Measurements from ENCODE around the gene PAN2.

DNA sequence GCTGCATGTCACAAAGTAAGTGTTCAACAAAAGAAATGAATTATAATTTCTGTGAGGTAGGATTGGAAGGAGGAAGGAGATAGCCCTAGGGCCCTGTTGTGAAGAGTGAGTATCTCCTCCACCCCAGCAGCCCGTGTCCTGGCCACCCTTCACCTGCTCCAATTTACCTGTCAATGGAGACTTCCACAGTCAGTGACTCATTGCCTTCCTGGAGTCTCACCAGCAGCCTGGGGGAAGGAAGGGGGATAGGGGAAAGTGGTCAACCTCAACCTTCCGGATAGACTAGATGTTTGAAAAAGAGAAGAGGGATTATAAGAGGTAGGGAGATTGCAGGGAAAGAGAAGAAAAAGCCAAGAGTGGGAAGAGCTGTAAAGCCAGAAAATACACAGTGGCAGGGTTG lies 16.9 kb upstream of the PAN2 start:
- TF ChIP-seq, protein P1, sequence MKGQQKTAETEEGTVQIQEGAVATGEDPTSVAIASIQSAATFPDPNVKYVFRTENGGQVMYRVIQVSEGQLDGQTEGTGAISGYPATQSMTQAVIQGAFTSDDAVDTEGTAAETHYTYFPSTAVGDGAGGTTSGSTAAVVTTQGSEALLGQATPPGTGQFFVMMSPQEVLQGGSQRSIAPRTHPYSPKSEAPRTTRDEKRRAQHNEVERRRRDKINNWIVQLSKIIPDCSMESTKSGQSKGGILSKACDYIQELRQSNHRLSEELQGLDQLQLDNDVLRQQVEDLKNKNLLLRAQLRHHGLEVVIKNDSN (IDR thresholded peaks at IDR 0.05; ENCODE audit: borderline replicate concordance, extremely low read length, insufficient read depth, low read depth, low read length), result no peak
- TF ChIP-seq CEBPB (IDR thresholded peaks at IDR 0.05; ENCODE audit: borderline replicate concordance in 1 of 2, low read depth in 2 of 2, low read length in 2 of 2), result no peak
